ENCODE data around the gene ZNF304. TPM values are rescaled to one million over a fixed set of nuclear protein-coding genes. Genes with fewer than 3 reads are reported as not detected.

Gene ZNF304
- 8.1 and 8.2 TPM in 2 replicates for total RNA-seq (2014; rRNA removed)
- Bru-seq, nascent RNA: percentile 81 among the genes with signal in this experiment
- BruChase-seq, experiment 1, labeled RNA remaining after a 6-hour chase: percentile 89 among the genes with signal in this experiment
- BruChase-seq, experiment 2, labeled RNA remaining after a 2-hour chase: percentile 97 among the genes with signal in this experiment
- long read RNA-seq, full-length matches to known transcripts: 15 of 18 reads
- long read RNA-seq, partial matches to known transcripts: 3 of 18 reads
- long read RNA-seq, other reads (novel, unspliced or antisense): 0 of 18 reads

GRCh38 chr19:57350877-57351805 is at the start of gene ZNF304:
Gene ZNF304 (plus strand): TSS chr19:57351271. CDS start chr19:57351665, 394 bp downstream.
- DNase-seq (peak; percentile 99), ATAC-seq (peak; percentile 99)
- H2AFZ ChIP-seq (ENCODE audit: low read length): peak within 1 kb of the TSS; percentile 90
- intact Hi-C loops (cut with micrococcal nuclease): loop anchor here (1.0 kb wide), 4 partner anchors 12 to 247 kb away; partner anchors contain the start of genes TRAPPC2B, ZNF460, ZNF547 and ZNF805
- no peaks in the 10 kb centered on the region for H4K20me1 ChIP-seq (ENCODE audit: low read length)
- peak within 1 kb of the TSS; percentile 91 for H3K4me3 ChIP-seq (ENCODE audit: low read length)
- H3K4me2 ChIP-seq (ENCODE audit: low read length): peak within 1 kb of the TSS; percentile 94
- no peaks in the 10 kb centered on the region for H3K9me3 ChIP-seq (ENCODE audit: low read length)
- ChIA-PET POLR2A (ENCODE audit: unreplicated experiment) (interaction anchor here (0.7 kb wide), 1 partner anchor 1540 kb away, joined by 3 read pairs; no protein-coding TSS in a partner anchor), CTCF (interaction anchor here (0.6 to 0.7 kb wide), 2 partner anchors 70 to 145 kb away, joined by 3 read pairs; no protein-coding TSS in a partner anchor)
- peaks cover 20% of the 10 kb centered on the region for H3K4me1 ChIP-seq (ENCODE audit: insufficient read depth, low read length)
- TF ChIP-seq EZH2 (IDR thresholded peaks at IDR 0.05; ENCODE audit: low read length, unreplicated experiment) (no peak), EZH2phosphoT487 (IDR thresholded peaks at IDR 0.05; ENCODE audit: borderline replicate concordance, low read length) (no peak), CTCF (conservative IDR thresholded peaks at IDR 0.05; ENCODE audit: low read depth, low read length) (no peak)
- H3F3A ChIP-seq (ENCODE audit: low read length, unreplicated experiment): no peaks in the 10 kb centered on the region
- H3K9ac ChIP-seq (ENCODE audit: low read length): peak within 1 kb of the TSS; percentile 88
- no peaks in the 10 kb centered on the region for H3K27me3 ChIP-seq (ENCODE audit: low read length)
- peaks cover 34% of the 10 kb centered on the region for H3K79me2 ChIP-seq (ENCODE audit: low read length)
- H3K9me2 ChIP-seq (replicated peaks; ENCODE audit: low read length): no peaks in the 10 kb centered on the region
- peaks cover 35% of the 10 kb centered on the region for H3K36me3 ChIP-seq (ENCODE audit: low read depth, low read length)
- H3K27ac ChIP-seq (ENCODE audit: low read length): no peak within 1 kb of the TSS
- TSS peak; percentile 71 for BruUV-seq (replicated peaks)

- 0 out of 2 replicates have a peak overlapping the region, but pooled peaks have one; percentile 5 for H3K4me2 ChIP-seq (ENCODE audit: low read length)
- no peaks in the 10 kb centered on the region for H3K9me3 ChIP-seq (ENCODE audit: low read length)
- DNase-seq (peak; percentile 94), ATAC-seq (peak; percentile 97)
- H3K36me3 ChIP-seq (ENCODE audit: low read depth, low read length): peaks cover 37% of the 10 kb centered on the region
- ChIA-PET POLR2A (ENCODE audit: unreplicated experiment) (no interaction called here), CTCF (no interaction called here)
- H3K27me3 ChIP-seq (ENCODE audit: low read length): no peaks in the 10 kb centered on the region
- peak overlapping the region; percentile 33 for H3K27ac ChIP-seq (ENCODE audit: low read length)
- no peaks in the 10 kb centered on the region for H3F3A ChIP-seq (ENCODE audit: low read length, unreplicated experiment)
- H3K9me2 ChIP-seq (replicated peaks; ENCODE audit: low read length): no peaks in the 10 kb centered on the region
- H2AFZ ChIP-seq (ENCODE audit: low read length): no peak overlapping the region
- BruUV-seq (replicated peaks): no TSS peak
- peaks cover 26% of the 10 kb centered on the region for H3K4me1 ChIP-seq (ENCODE audit: insufficient read depth, low read length)
- H4K20me1 ChIP-seq (ENCODE audit: low read length): peaks cover 27% of the 10 kb centered on the region; the same call in 1 of the 2 replicates
- TF ChIP-seq EZH2 (IDR thresholded peaks at IDR 0.05; ENCODE audit: low read length, unreplicated experiment) (no peak), CTCF (conservative IDR thresholded peaks at IDR 0.05; ENCODE audit: low read depth, low read length) (0 out of 2 replicates have a peak, but pooled peaks have one; percentile 15), EZH2phosphoT487 (IDR thresholded peaks at IDR 0.05; ENCODE audit: borderline replicate concordance, low read length) (no peak)
- H3K79me2 ChIP-seq (ENCODE audit: low read length): peaks cover 55% of the 10 kb centered on the region
- no peak overlapping the region for H3K9ac ChIP-seq (ENCODE audit: low read length)
- no peak overlapping the region for H3K4me3 ChIP-seq (ENCODE audit: low read length)
- intact Hi-C loops (cut with micrococcal nuclease): no loop called here
Observed at GRCh38 chr19:57302020-57302465, 49.0 kb upstream of the ZNF304 start.

Data from PC-3 (cell line).